Lower leg skin (tissue), 3 donors: ENCODE results near the gene SH2D4B.

ENCODE experiments used
- CTCF ChIP-seq, 3 donors: fragments of 450-650 bp; IDR thresholded peaks; one replicate each; pipeline ENCODE4 v1.5.1; 2016; ENCODE audit warnings: antibody characterized with exemption in 3 of 3, mild to moderate bottlenecking in 3 of 3, moderate library complexity in 2 of 3
- POLR2A ChIP-seq, 2 donors: fragments of 450-650 bp; IDR thresholded peaks; one replicate each; pipeline ENCODE4 v1.6.1; 2016 to 2017; ENCODE audit warnings: antibody characterized with exemption in 2 of 2, mild to moderate bottlenecking in 1 of 2, moderate library complexity in 1 of 2

DNA sequence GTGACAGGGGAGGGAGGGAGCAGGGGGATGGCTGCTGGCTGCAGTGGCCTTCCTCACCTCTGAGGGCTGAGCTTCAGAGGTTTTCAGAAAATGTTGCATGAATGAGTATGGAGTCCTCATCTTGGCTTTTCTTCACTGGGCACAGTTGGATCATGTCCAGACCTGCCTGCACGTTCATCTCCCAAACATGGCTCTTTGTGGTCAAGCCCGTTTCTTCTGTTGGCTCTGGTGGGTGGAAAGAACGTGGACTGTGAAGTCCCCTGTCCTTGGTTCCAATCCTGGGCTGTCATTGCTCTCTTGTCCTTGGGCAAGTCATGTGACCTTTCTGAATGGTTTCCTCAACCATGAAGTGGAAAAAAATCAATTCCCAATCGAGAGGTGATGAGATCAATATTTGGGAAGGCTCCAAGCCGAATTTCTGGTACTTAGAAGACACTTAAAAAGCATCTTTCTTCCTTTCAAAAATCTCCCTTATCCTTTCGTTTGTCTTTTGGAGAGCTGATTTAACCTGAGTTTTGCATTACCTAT lies 49.1 kb upstream of the SH2D4B start:
- TF ChIP-seq POLR2A (IDR thresholded peaks at IDR 0.05) (no peak), CTCF (IDR thresholded peaks at IDR 0.05) (no peak)
